H1 (cell line): Measurements from ENCODE around the gene LGR4. TPM values are rescaled to one million over a fixed set of nuclear protein-coding genes. Genes with fewer than 3 reads are reported as not detected.

Experiments used
- CTCF ChIA-PET: fragments of 300-600 bp; sonication (Branson Sonifier 250); formaldehyde crosslinking; loops from one replicate; lab custom pipeline; 2021; ENCODE audit not compliant: partially characterized antibody; lab: Charles Lee
- POLR2A ChIA-PET: fragments of 300-600 bp; sonication (Branson Sonifier 250); formaldehyde crosslinking; loops from one replicate; lab custom pipeline; 2021; ENCODE audit warnings: inconsistent platforms; ENCODE audit not compliant: partially characterized antibody; lab: Charles Lee
- DNase-seq, 2 experiments: peaks; one replicate each; pipeline versions ENCODE4 v3.0.0 to v3.0.0-alpha.2; 2010 to 2022; ENCODE audit warnings: low spot score in 2 of 2, low read depth in 1 of 2, mixed read lengths in 1 of 2
- FAIRE-seq: peaks from 2 replicates; lab custom pipeline; 2011; peaks lifted over from hg19 to GRCh38; lab: Jason Lieb, UNC
- H2AFZ ChIP-seq: 2 replicates; pipeline ENCODE4 v1.8.1; 2012; ENCODE audit warnings: low read length, inconsistent platforms
- H2AK5ac ChIP-seq: 2 replicates; pipeline ENCODE4 v1.6.1; 2013; ENCODE audit warnings: low read depth, low read length
- H2BK120ac ChIP-seq: replicated peaks from 2 replicates; pipeline ENCODE3; 2013; ENCODE audit warnings: low read depth, low read length, inconsistent platforms
- H2BK12ac ChIP-seq: 2 replicates; pipeline ENCODE4 v1.6.1; 2013; ENCODE audit warnings: low read depth, low read length
- H2BK15ac ChIP-seq: 2 replicates; pipeline ENCODE4 v1.6.1; 2013; ENCODE audit warnings: low read length
- H2BK20ac ChIP-seq: 2 replicates; pipeline ENCODE4 v1.6.1; 2013; ENCODE audit warnings: low read length
- H2BK5ac ChIP-seq: 2 replicates; pipeline ENCODE4 v1.6.1; 2013; ENCODE audit warnings: low read depth, low read length
- H3K14ac ChIP-seq: 2 replicates; pipeline ENCODE4 v1.6.1; 2013; ENCODE audit warnings: inconsistent platforms; ENCODE audit not compliant: insufficient read length
- H3K18ac ChIP-seq: 2 replicates; pipeline ENCODE4 v1.6.1; 2013; ENCODE audit warnings: low read length; ENCODE audit errors: extremely low read depth
- H3K23ac ChIP-seq: 2 replicates; pipeline ENCODE4 v1.6.1; 2013; ENCODE audit warnings: inconsistent platforms; ENCODE audit not compliant: insufficient read length
- H3K23me2 ChIP-seq: 2 replicates; pipeline ENCODE4 v1.6.1; 2013; ENCODE audit warnings: low read depth, low read length
- H3K27ac ChIP-seq: 2 replicates; pipeline ENCODE4 v1.6.1; 2011; ENCODE audit warnings: low read depth, low read length, inconsistent platforms
- H3K27me3 ChIP-seq, 4 experiments: replicated peaks in 1 of 4; 1 replicate in 1 of 4; 2 replicates in 3 of 4; pipeline versions ENCODE4 v1.6.1 to v1.8.1; 2011 to 2013; ENCODE audit warnings: low read length in 3 of 4, mild to moderate bottlenecking in 3 of 4, inconsistent platforms in 2 of 4, mixed read lengths in 2 of 4, moderate library complexity in 1 of 4; ENCODE audit not compliant: control insufficient read depth in 3 of 4, insufficient read depth in 3 of 4; ENCODE audit errors: extremely low read depth in 1 of 4
- H3K36me3 ChIP-seq, 4 experiments: 2 replicates each; pipeline versions ENCODE4 v1.6.1 to v1.8.1; 2011 to 2013; ENCODE audit warnings: mild to moderate bottlenecking in 4 of 4, low read length in 3 of 4, moderate library complexity in 2 of 4, control low read depth in 1 of 4, inconsistent platforms in 1 of 4; ENCODE audit not compliant: insufficient read depth in 4 of 4, control insufficient read depth in 2 of 4
- H3K4ac ChIP-seq: replicated peaks from 2 replicates; pipeline ENCODE3; 2013; ENCODE audit warnings: low read length, low read depth, mixed read lengths, inconsistent platforms; ENCODE audit not compliant: insufficient read length
- H3K4me1 ChIP-seq, 4 experiments: replicated peaks in 1 of 4; 1 replicate in 1 of 4; 2 replicates in 3 of 4; pipeline versions ENCODE4 v1.6.1 to v1.8.1; 2011 to 2013; ENCODE audit warnings: low read length in 3 of 4, inconsistent platforms in 2 of 4, mixed read lengths in 1 of 4; ENCODE audit not compliant: insufficient read depth in 4 of 4, control insufficient read depth in 3 of 4
- H3K4me2 ChIP-seq, 2 experiments: 2 replicates each; pipeline versions ENCODE4 v1.6.1 to v1.8.1; 2011 to 2013; ENCODE audit warnings: low read depth in 2 of 2, low read length in 2 of 2, control low read depth in 1 of 2, inconsistent platforms in 1 of 2, mild to moderate bottlenecking in 1 of 2; ENCODE audit not compliant: insufficient read depth in 1 of 2
- H3K4me3 ChIP-seq, 4 experiments: fragments of 200-600, 300-600 bp in 1 of 4; sonication (generic), shearing (Covaris generic), sonication (Bioruptor Twin) in 1 of 4; 2 replicates each; pipeline versions ENCODE4 v1.5.1 to v1.8.1; 2011 to 2016; ENCODE audit warnings: low read length in 4 of 4, low read depth in 3 of 4, control low read depth in 2 of 4, inconsistent platforms in 2 of 4, mild to moderate bottlenecking in 2 of 4, mixed read lengths in 1 of 4, moderate library complexity in 1 of 4; ENCODE audit not compliant: insufficient read depth in 2 of 4; ENCODE audit errors: extremely low read depth in 1 of 4
- H3K56ac ChIP-seq: replicated peaks from 2 replicates; pipeline ENCODE3; 2013; ENCODE audit warnings: low read depth, mild to moderate bottlenecking, mixed read lengths, low read length, inconsistent platforms; ENCODE audit not compliant: insufficient read length
- H3K79me1 ChIP-seq: 2 replicates; pipeline ENCODE4 v1.6.1; 2013; ENCODE audit warnings: low read depth, low read length, control low read depth
- H3K79me2 ChIP-seq, 2 experiments: 2 replicates each; pipeline versions ENCODE4 v1.6.1 to v1.8.1; 2012 to 2013; ENCODE audit warnings: low read length in 2 of 2, mild to moderate bottlenecking in 2 of 2, inconsistent platforms in 1 of 2; ENCODE audit not compliant: insufficient read depth in 2 of 2, control insufficient read depth in 1 of 2
- H3K9ac ChIP-seq, 4 experiments: replicated peaks in 1 of 4; 1 replicate in 1 of 4; 2 replicates in 3 of 4; pipeline versions ENCODE4 v1.6.1 to v1.8.1; 2011 to 2013; ENCODE audit warnings: low read depth in 3 of 4, low read length in 3 of 4, control low read depth in 2 of 4, mild to moderate bottlenecking in 2 of 4, moderate library complexity in 2 of 4, inconsistent platforms in 1 of 4; ENCODE audit errors: extremely low read depth in 1 of 4
- H3K9me3 ChIP-seq, 2 experiments: 2 replicates each; pipeline versions ENCODE4 v1.6.1 to v1.8.1; 2012 to 2013; ENCODE audit warnings: mild to moderate bottlenecking in 2 of 2, moderate library complexity in 2 of 2, control low read depth in 1 of 2, inconsistent platforms in 1 of 2, low read depth in 1 of 2, low read length in 1 of 2, mixed read lengths in 1 of 2; ENCODE audit not compliant: insufficient read depth in 2 of 2
- H4K20me1 ChIP-seq, 2 experiments: replicated peaks in 1 of 2; 2 replicates each; pipeline versions ENCODE3 to v1.8.1; 2011 to 2013; ENCODE audit warnings: inconsistent platforms in 2 of 2, low read length in 2 of 2, mild to moderate bottlenecking in 1 of 2; ENCODE audit not compliant: insufficient read depth in 2 of 2, control insufficient read depth in 1 of 2
- H4K5ac ChIP-seq: 2 replicates; pipeline ENCODE4 v1.6.1; 2013; ENCODE audit warnings: low read length, low read depth, mixed read lengths, inconsistent platforms; ENCODE audit not compliant: insufficient read length
- H4K8ac ChIP-seq: 2 replicates; pipeline ENCODE4 v1.8.0; 2013; ENCODE audit warnings: mild to moderate bottlenecking, moderate library complexity, low read length, inconsistent platforms; ENCODE audit not compliant: insufficient read depth; ENCODE audit errors: extremely low read depth
- H4K91ac ChIP-seq: replicated peaks from 2 replicates; pipeline ENCODE3; 2013; ENCODE audit warnings: low read length, mixed read lengths, inconsistent platforms; ENCODE audit not compliant: insufficient read length
- CHD1 ChIP-seq: IDR thresholded peaks from 2 replicates; pipeline ENCODE4 v1.6.1; 2012; ENCODE audit warnings: low read depth, low read length, improper control_type of control experiment
- KDM1A ChIP-seq: fragments of 200-600, 300-600 bp; sonication (generic); IDR thresholded peaks from 2 replicates; pipeline ENCODE4 v1.7.1; 2016; ENCODE audit warnings: mild to moderate bottlenecking, low read length, borderline replicate concordance
- NRF1 ChIP-seq: IDR thresholded peaks from 2 replicates; pipeline ENCODE4 v1.6.1; 2011; ENCODE audit warnings: mild to moderate bottlenecking, low read depth, low read length, improper control_type of control experiment
- POLR2AphosphoS5 ChIP-seq: IDR thresholded peaks from 2 replicates; pipeline ENCODE4 v1.6.1; 2011; ENCODE audit warnings: low read depth, low read length
- POU5F1 ChIP-seq: IDR thresholded peaks from 2 replicates; pipeline ENCODE4 v1.6.1; 2011; ENCODE audit warnings: low read depth, mild to moderate bottlenecking, low read length, moderate library complexity
- RXRA ChIP-seq: IDR thresholded peaks from 2 replicates; pipeline ENCODE4 v1.6.1; 2011; ENCODE audit warnings: low read depth, mild to moderate bottlenecking, low read length, moderate library complexity; ENCODE audit not compliant: insufficient read depth
- SIRT6 ChIP-seq: IDR thresholded peaks from one replicate; pipeline ENCODE4 v1.7.1; 2012; ENCODE audit warnings: low read length, inconsistent platforms
- TBP ChIP-seq: IDR thresholded peaks from 2 replicates; pipeline ENCODE4 v1.6.1; 2011; ENCODE audit warnings: low read depth, low read length, improper control_type of control experiment
- WGBS, 2 experiments: shearing (Covaris generic) in 1 of 2; methylation state at CpG; one replicate each; pipeline versions ENCODE4 v1.1.6 to v1.1.7; 2013 to 2015; ENCODE audit warnings: low lambda C conversion rate in 2 of 2, mixed read lengths in 2 of 2, inconsistent platforms in 1 of 2, low coverage in 1 of 2, missing lambda C conversion rate in 1 of 2; ENCODE audit not compliant: insufficient replicate concordance in 2 of 2, insufficient coverage in 1 of 2, insufficient read length in 1 of 2; ENCODE audit errors: extremely low coverage in 1 of 2, missing lambda C conversion rate in 1 of 2; 5-methylcytosine and 5-hydroxymethylcytosine counted together
- polyA plus RNA-seq, 7 experiments: library from polyadenylated mRNA; depleted of rRNA in 3 of 7; stranded (reverse) in 5 of 7; unstranded in 2 of 7; fragments of >200 nt in 5 of 7; fragments of 200-250 nt in 2 of 7; gene quantifications; 1 replicate in 5 of 7; 2 replicates in 1 of 7; 4 replicates in 1 of 7; pipeline versions ENCODE4 v1.2.1 to v1.2.3, GENCODE V29; 2011 to 2013; ENCODE audit warnings: missing spikeins in 2 of 7, mixed read lengths in 2 of 7
- total RNA-seq: library from RNA; stranded (reverse); fragmentation: NEBNext Ultra II Directional; extraction: Animal tissue kit (Norgen Biotek cat#: 25700); gene quantifications from 2 replicates; pipeline ENCODE4 v1.2.1, GENCODE V29; 2021
- TF ChIP-seq, protein P1 (sequence below): IDR thresholded peaks from 2 replicates; pipeline ENCODE4 v1.6.1; 2012; ENCODE audit warnings: low read length, inconsistent platforms

The LGR4 gene
- total and polyA plus RNA-seq, 2 of the 8 experiments (the other 6 are each of a cell fraction or from before 2014, with no cell fraction given) = 26.6 to 61.7 TPM

DNA sequence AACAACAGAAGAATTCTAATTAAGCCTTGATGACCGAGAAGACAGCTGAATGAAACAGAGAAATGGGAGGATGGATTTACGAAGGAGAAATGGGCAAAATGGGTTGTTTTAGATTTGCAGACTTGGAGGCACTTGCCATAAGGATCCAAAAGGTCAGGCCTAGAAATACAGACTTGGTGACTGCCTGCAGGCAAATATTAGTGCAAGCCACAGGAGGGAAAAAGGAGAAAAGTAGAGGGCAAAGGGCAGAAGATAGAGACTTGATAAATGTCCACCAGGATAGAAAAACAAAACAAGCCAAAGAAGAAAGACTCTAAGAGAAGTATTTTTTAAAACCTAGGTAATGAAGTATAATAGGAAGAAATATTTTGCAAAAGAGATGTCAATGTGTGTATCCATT is 122.7 kb downstream of the LGR4 start:
- no peaks in the 10 kb centered on the region for H4K20me1 ChIP-seq
- H3K18ac ChIP-seq = no peak overlapping the region
- H3K4ac ChIP-seq = no peak overlapping the region
- H2AK5ac ChIP-seq = no peak overlapping the region
- H4K5ac ChIP-seq = no peak overlapping the region
- no peak overlapping the region for H3K14ac ChIP-seq
- ChIA-PET CTCF (no interaction called here), POLR2A (interaction anchor here (0.6 to 1.6 kb wide), 2 partner anchors 13 to 118 kb away, joined by 3 to 6 read pairs; partner anchors contain the start of gene CCDC34)
- H3K4me3 ChIP-seq = no peak overlapping the region; a peak in 1 of 8 replicates
- FAIRE-seq = no peak
- no peak overlapping the region for H4K8ac ChIP-seq
- H4K91ac ChIP-seq = no peak overlapping the region
- H3K36me3 ChIP-seq = peaks cover 0 to 8% (median 0%) of the 10 kb centered on the region in 4 experiments; a peak in 1 of 8 replicates
- 71% methylated on average over 2 of the region's 2 CpGs; no CpG with 5 or more reads in 1 of the 2 experiments for WGBS, 2 experiments
- no peak overlapping the region for H3K23ac ChIP-seq
- no peak overlapping the region for H2BK12ac ChIP-seq
- no peak overlapping the region for H3K56ac ChIP-seq
- H3K9ac ChIP-seq = no peak overlapping the region; a peak in 1 of 7 replicates
- no peak overlapping the region for H2BK120ac ChIP-seq
- H3K23me2 ChIP-seq = peaks cover 2% of the 10 kb centered on the region; the same call in 1 of the 2 replicates
- TF ChIP-seq TBP = no peak
- no peak for TF ChIP-seq NRF1
- no peak for TF ChIP-seq RXRA
- TF ChIP-seq CHD1 = no peak
- TF ChIP-seq, protein P1, sequence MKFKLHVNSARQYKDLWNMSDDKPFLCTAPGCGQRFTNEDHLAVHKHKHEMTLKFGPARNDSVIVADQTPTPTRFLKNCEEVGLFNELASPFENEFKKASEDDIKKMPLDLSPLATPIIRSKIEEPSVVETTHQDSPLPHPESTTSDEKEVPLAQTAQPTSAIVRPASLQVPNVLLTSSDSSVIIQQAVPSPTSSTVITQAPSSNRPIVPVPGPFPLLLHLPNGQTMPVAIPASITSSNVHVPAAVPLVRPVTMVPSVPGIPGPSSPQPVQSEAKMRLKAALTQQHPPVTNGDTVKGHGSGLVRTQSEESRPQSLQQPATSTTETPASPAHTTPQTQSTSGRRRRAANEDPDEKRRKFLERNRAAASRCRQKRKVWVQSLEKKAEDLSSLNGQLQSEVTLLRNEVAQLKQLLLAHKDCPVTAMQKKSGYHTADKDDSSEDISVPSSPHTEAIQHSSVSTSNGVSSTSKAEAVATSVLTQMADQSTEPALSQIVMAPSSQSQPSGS = no peak
- TF ChIP-seq POU5F1 = no peak
- TF ChIP-seq POLR2AphosphoS5 = no peak
- TF ChIP-seq SIRT6 = no peak
- TF ChIP-seq KDM1A = no peak
- H3K4me1 ChIP-seq = peaks cover 0 to 32% (median 7%) of the 10 kb centered on the region in 4 experiments; a peak in 5 of 7 replicates
- no peak overlapping the region for H2BK15ac ChIP-seq
- no peak overlapping the region for H2BK20ac ChIP-seq
- no peaks in the 10 kb centered on the region for H3K79me1 ChIP-seq
- H3K27ac ChIP-seq = no peak overlapping the region
- H3K4me2 ChIP-seq = peak overlapping the region in 1 of 2 experiments; percentile 24; a peak in 1 of 4 replicates
- DNase-seq = no peak
- no peak overlapping the region for H2BK5ac ChIP-seq
- no peaks in the 10 kb centered on the region for H3K9me3 ChIP-seq
- H2AFZ ChIP-seq = no peak overlapping the region
- H3K27me3 ChIP-seq = no peaks in the 10 kb centered on the region
- no peaks in the 10 kb centered on the region for H3K79me2 ChIP-seq
